ENCODE data around the gene THRAP3. TPM values are rescaled to one million over a fixed set of nuclear protein-coding genes. Genes with fewer than 3 reads are reported as not detected.

The THRAP3 gene
- total RNA-seq, 1 experiment from 2014 or later = 86.8 TPM

- no peaks in the 10 kb centered on the region for H3K9me3 ChIP-seq
- no peak overlapping the region for H3K4me3 ChIP-seq (ENCODE audit: low read depth, low read length)
- H3K36me3 ChIP-seq (ENCODE audit: control insufficient read depth, insufficient read depth, low read length) = 0 out of 2 replicates have a peak, but pooled peaks cover 1% of the 10 kb centered on the region
- H3K27ac Mint-ChIP-seq (ENCODE audit: unreplicated experiment) = no peak overlapping the region
- H3K4me1 Mint-ChIP-seq (ENCODE audit: low read depth, unreplicated experiment) = no peaks in the 10 kb centered on the region
- DNase-seq = no peak
- POLR2A ChIA-PET = interaction anchor here (0.6 kb wide), 1 partner anchor 74 kb away, joined by 5 read pairs; no protein-coding TSS in a partner anchor
- H3K9me3 Mint-ChIP-seq (ENCODE audit: unreplicated experiment) = no peaks in the 10 kb centered on the region
- H3K27me3 ChIP-seq (replicated peaks; ENCODE audit: control insufficient read depth, insufficient read depth, low read length) = no peaks in the 10 kb centered on the region
- no peaks in the 10 kb centered on the region for H3K4me1 ChIP-seq
- CTCF ChIA-PET = interaction anchor here (1.3 kb wide), 1 partner anchor 18 kb away, joined by 3 read pairs; no protein-coding TSS in a partner anchor
- TF ChIP-seq, protein P1, sequence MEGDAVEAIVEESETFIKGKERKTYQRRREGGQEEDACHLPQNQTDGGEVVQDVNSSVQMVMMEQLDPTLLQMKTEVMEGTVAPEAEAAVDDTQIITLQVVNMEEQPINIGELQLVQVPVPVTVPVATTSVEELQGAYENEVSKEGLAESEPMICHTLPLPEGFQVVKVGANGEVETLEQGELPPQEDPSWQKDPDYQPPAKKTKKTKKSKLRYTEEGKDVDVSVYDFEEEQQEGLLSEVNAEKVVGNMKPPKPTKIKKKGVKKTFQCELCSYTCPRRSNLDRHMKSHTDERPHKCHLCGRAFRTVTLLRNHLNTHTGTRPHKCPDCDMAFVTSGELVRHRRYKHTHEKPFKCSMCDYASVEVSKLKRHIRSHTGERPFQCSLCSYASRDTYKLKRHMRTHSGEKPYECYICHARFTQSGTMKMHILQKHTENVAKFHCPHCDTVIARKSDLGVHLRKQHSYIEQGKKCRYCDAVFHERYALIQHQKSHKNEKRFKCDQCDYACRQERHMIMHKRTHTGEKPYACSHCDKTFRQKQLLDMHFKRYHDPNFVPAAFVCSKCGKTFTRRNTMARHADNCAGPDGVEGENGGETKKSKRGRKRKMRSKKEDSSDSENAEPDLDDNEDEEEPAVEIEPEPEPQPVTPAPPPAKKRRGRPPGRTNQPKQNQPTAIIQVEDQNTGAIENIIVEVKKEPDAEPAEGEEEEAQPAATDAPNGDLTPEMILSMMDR (IDR thresholded peaks at IDR 0.05; ENCODE audit: insufficient read depth in 1 of 2, low read depth in 1 of 2, low read length in 1 of 2, severe bottlenecking in 1 of 2, unreplicated experiment in 1 of 2) = no peak
- intact Hi-C loops (cut with micrococcal nuclease; ENCODE audit: unreplicated experiment) = no loop called here
- BruUV-seq (replicated peaks) = no TSS peak
- peaks cover 17% of the 10 kb centered on the region for H3K36me3 Mint-ChIP-seq (ENCODE audit: insufficient read depth, unreplicated experiment)
- H3K4me3 Mint-ChIP-seq (ENCODE audit: unreplicated experiment) = no peak overlapping the region
- no peaks in the 10 kb centered on the region for H3K27me3 Mint-ChIP-seq (ENCODE audit: insufficient read depth, unreplicated experiment)
These were observed 126.5 kb downstream of the THRAP3 start for GRCh38 chr1:36350659-36351226.

GRCh38 chr1:36351227-36351977 lies 127.2 kb downstream of the THRAP3 start:
- Mint-ChIP-seq H3K4me1 (ENCODE audit: low read depth, unreplicated experiment) (no peaks in the 10 kb centered on the region), H3K27ac (ENCODE audit: unreplicated experiment) (no peak overlapping the region)

More at GRCh38 chr1:36351227-36351977, 127.2 kb downstream of the THRAP3 start:
- Mint-ChIP-seq H3K27me3 (ENCODE audit: insufficient read depth, unreplicated experiment) (no peaks in the 10 kb centered on the region), H3K4me3 (ENCODE audit: unreplicated experiment) (no peak overlapping the region), H3K9me3 (ENCODE audit: unreplicated experiment) (no peaks in the 10 kb centered on the region), H3K36me3 (ENCODE audit: insufficient read depth, unreplicated experiment) (peaks cover 17% of the 10 kb centered on the region)
- intact Hi-C loops (cut with micrococcal nuclease; ENCODE audit: unreplicated experiment) = no loop called here
- Histone ChIP-seq H3K36me3 (ENCODE audit: control insufficient read depth, insufficient read depth, low read length) (0 out of 2 replicates have a peak, but pooled peaks cover 1% of the 10 kb centered on the region), H3K4me3 (ENCODE audit: low read depth, low read length) (no peak overlapping the region), H3K9me3 (no peaks in the 10 kb centered on the region), H3K27me3 (replicated peaks; ENCODE audit: control insufficient read depth, insufficient read depth, low read length) (no peaks in the 10 kb centered on the region), H3K4me1 (no peaks in the 10 kb centered on the region)
- ChIA-PET CTCF (no interaction called here), POLR2A (interaction anchor here (0.6 kb wide), 1 partner anchor 75 kb away, joined by 5 read pairs; no protein-coding TSS in a partner anchor)
- BruUV-seq (replicated peaks) = no TSS peak
- TF ChIP-seq, protein P1 (IDR thresholded peaks at IDR 0.05; ENCODE audit: insufficient read depth in 1 of 2, low read depth in 1 of 2, low read length in 1 of 2, severe bottlenecking in 1 of 2, unreplicated experiment in 1 of 2) = no peak
- DNase-seq = no peak

All from Caco-2 (cell line).